H9 (cell line): ENCODE data around the gene XIRP2. TPM values are rescaled to one million over a fixed set of nuclear protein-coding genes. Genes with fewer than 3 reads are reported as not detected.

ENCODE experiments used
- DNase-seq: peaks from one replicate; pipeline ENCODE4 v3.0.0-alpha.2; 2017
- H2AFZ ChIP-seq: one replicate; pipeline ENCODE4 v1.6.1; 2013; ENCODE audit warnings: mild to moderate bottlenecking, low read length, control low read depth, moderate library complexity
- H2AK5ac ChIP-seq: 2 replicates; pipeline ENCODE4 v1.6.1; 2013; ENCODE audit warnings: low read length, control low read depth, mixed read lengths; ENCODE audit not compliant: insufficient read length
- H2BK120ac ChIP-seq: one replicate; pipeline ENCODE4 v1.6.1; 2013; ENCODE audit warnings: low read depth, mild to moderate bottlenecking, low read length, control low read depth, inconsistent platforms; ENCODE audit not compliant: poor library complexity, severe bottlenecking
- H2BK12ac ChIP-seq: 2 replicates; pipeline ENCODE4 v1.6.1; 2013; ENCODE audit warnings: low read length, control low read depth, mixed read lengths, low read depth; ENCODE audit not compliant: insufficient read length
- H2BK15ac ChIP-seq: 2 replicates; pipeline ENCODE4 v1.6.1; 2013; ENCODE audit warnings: low read depth, low read length, control low read depth
- H2BK20ac ChIP-seq: one replicate; pipeline ENCODE4 v1.6.1; 2013; ENCODE audit warnings: low read depth, mild to moderate bottlenecking, low read length, control low read depth, inconsistent platforms; ENCODE audit not compliant: poor library complexity, severe bottlenecking
- H2BK5ac ChIP-seq: 2 replicates; pipeline ENCODE4 v1.6.1; 2013; ENCODE audit warnings: low read length, control low read depth, mixed read lengths; ENCODE audit not compliant: insufficient read length
- H3K14ac ChIP-seq: 2 replicates; pipeline ENCODE4 v1.6.1; 2013; ENCODE audit warnings: low read length, control low read depth; ENCODE audit not compliant: insufficient read depth
- H3K18ac ChIP-seq: 2 replicates; pipeline ENCODE4 v1.6.1; 2013; ENCODE audit warnings: low read depth, mild to moderate bottlenecking, mixed read lengths, low read length, control low read depth; ENCODE audit not compliant: insufficient read length
- H3K23ac ChIP-seq: 2 replicates; pipeline ENCODE4 v1.6.1; 2013; ENCODE audit warnings: low read length, control low read depth, mixed read lengths, low read depth; ENCODE audit not compliant: insufficient read length
- H3K23me2 ChIP-seq: 2 replicates; pipeline ENCODE4 v1.6.1; 2013; ENCODE audit warnings: low read depth, mild to moderate bottlenecking, mixed read lengths, low read length, control low read depth; ENCODE audit not compliant: insufficient read length, poor library complexity, severe bottlenecking
- H3K27ac ChIP-seq: 2 replicates; pipeline ENCODE4 v1.5.1; 2013; ENCODE audit warnings: low read length, control low read depth, mixed read lengths, low read depth; ENCODE audit not compliant: insufficient read length
- H3K27me3 ChIP-seq: 2 replicates; pipeline ENCODE4 v1.6.1; 2013; ENCODE audit warnings: low read length, control low read depth, inconsistent platforms; ENCODE audit not compliant: insufficient read depth
- H3K4ac ChIP-seq: 2 replicates; pipeline ENCODE4 v1.6.1; 2013; ENCODE audit warnings: low read depth, mild to moderate bottlenecking, control low read depth, inconsistent platforms, low read length, moderate library complexity
- H3K4me1 ChIP-seq: 2 replicates; pipeline ENCODE4 v1.6.1; 2013; ENCODE audit warnings: low read length, control low read depth, inconsistent platforms; ENCODE audit not compliant: insufficient read depth
- H3K4me2 ChIP-seq: 2 replicates; pipeline ENCODE4 v1.6.1; 2013; ENCODE audit warnings: low read length, control low read depth, mixed read lengths; ENCODE audit not compliant: insufficient read length, insufficient read depth
- H3K56ac ChIP-seq: 2 replicates; pipeline ENCODE4 v1.6.1; 2013; ENCODE audit warnings: low read depth, mild to moderate bottlenecking, mixed read lengths, low read length, control low read depth; ENCODE audit not compliant: insufficient read length
- H3K79me1 ChIP-seq: 2 replicates; pipeline ENCODE4 v1.6.1; 2013; ENCODE audit warnings: low read depth, mild to moderate bottlenecking, moderate library complexity, low read length, control low read depth, inconsistent platforms; ENCODE audit not compliant: insufficient read depth, poor library complexity, severe bottlenecking
- H3K79me2 ChIP-seq: 2 replicates; pipeline ENCODE4 v1.6.1; 2013; ENCODE audit warnings: low read length, control low read depth, inconsistent platforms; ENCODE audit not compliant: insufficient read depth
- H3K9ac ChIP-seq: 2 replicates; pipeline ENCODE4 v1.6.1; 2013; ENCODE audit warnings: low read length, control low read depth, mixed read lengths; ENCODE audit not compliant: insufficient read length; ENCODE audit errors: extremely low read depth
- H3K9me3 ChIP-seq: one replicate; pipeline ENCODE4 v1.6.1; 2013; ENCODE audit warnings: low read depth, low read length, inconsistent platforms; ENCODE audit not compliant: control insufficient read depth
- H3T11ph ChIP-seq: one replicate; pipeline ENCODE4 v1.6.1; 2013; ENCODE audit warnings: mild to moderate bottlenecking, low read length, control low read depth, inconsistent platforms
- H4K20me1 ChIP-seq: one replicate; pipeline ENCODE4 v1.6.1; 2013; ENCODE audit not compliant: control insufficient read depth, insufficient read length, insufficient read depth
- H4K5ac ChIP-seq: 2 replicates; pipeline ENCODE4 v1.6.1; 2013; ENCODE audit warnings: low read depth, mild to moderate bottlenecking, mixed read lengths, low read length, control low read depth; ENCODE audit not compliant: insufficient read length
- H4K8ac ChIP-seq: replicated peaks from 2 replicates; pipeline ENCODE4 v1.6.1; 2013; ENCODE audit warnings: low read length, control low read depth, mixed read lengths, low read depth; ENCODE audit not compliant: insufficient read length
- H4K91ac ChIP-seq: 2 replicates; pipeline ENCODE4 v1.6.1; 2013; ENCODE audit warnings: low read depth, mild to moderate bottlenecking, moderate library complexity, mixed read lengths, low read length, control low read depth; ENCODE audit not compliant: insufficient read length
- H3K27ac Mint-ChIP-seq, 3 experiments: 2 replicates in 2 of 3; 3 replicates in 1 of 3; pipeline ENCODE4 v1.8.0; 2020 to 2021; ENCODE audit warnings: mixed read lengths in 3 of 3, mild to moderate bottlenecking in 1 of 3, moderate library complexity in 1 of 3
- H3K27me3 Mint-ChIP-seq: 2 replicates; pipeline ENCODE4 v1.8.0; 2021; ENCODE audit warnings: low read depth, mild to moderate bottlenecking, moderate library complexity, mixed read lengths
- H3K36me3 Mint-ChIP-seq, 3 experiments: 2 replicates in 2 of 3; 3 replicates in 1 of 3; pipeline ENCODE4 v1.8.0; 2020 to 2021; ENCODE audit warnings: low read depth in 3 of 3, mixed read lengths in 3 of 3; ENCODE audit not compliant: insufficient read depth in 1 of 3
- H3K4me1 Mint-ChIP-seq, 2 experiments: 2 replicates each; pipeline ENCODE4 v1.8.0; 2020; ENCODE audit warnings: mixed read lengths in 2 of 2
- H3K4me3 Mint-ChIP-seq, 2 experiments: 2 replicates in 1 of 2; 3 replicates in 1 of 2; pipeline ENCODE4 v1.8.0; 2020 to 2021; ENCODE audit warnings: mild to moderate bottlenecking in 2 of 2, mixed read lengths in 2 of 2, moderate library complexity in 1 of 2
- H3K9me3 Mint-ChIP-seq, 2 experiments: 2 replicates in 1 of 2; 3 replicates in 1 of 2; pipeline ENCODE4 v1.8.0; 2020; ENCODE audit warnings: mild to moderate bottlenecking in 2 of 2, mixed read lengths in 2 of 2, moderate library complexity in 1 of 2
- CTCF ChIP-seq: fragments of 200-600 bp; sonication (generic); conservative IDR thresholded peaks from 3 replicates; pipeline ENCODE4 v1.8.0; 2021; ENCODE audit warnings: antibody characterized with exemption, mild to moderate bottlenecking
- WGBS: extraction: QIAGEN DNeasy Blood & Tissue Kit; methylation state at CpG from one replicate; pipeline ENCODE4 v1.1.7; 2013; ENCODE audit warnings: missing lambda C conversion rate, low lambda C conversion rate, mixed read lengths; ENCODE audit not compliant: insufficient read length; ENCODE audit errors: extremely low coverage; 5-methylcytosine and 5-hydroxymethylcytosine counted together
- total RNA-seq: library from RNA; stranded (reverse); gene quantifications from 2 replicates; pipeline ENCODE4 v1.2.1, GENCODE V29; 2021

The XIRP2 gene
- total RNA-seq, 1 experiment from 2014 or later, result 0.07 TPM

DNA sequence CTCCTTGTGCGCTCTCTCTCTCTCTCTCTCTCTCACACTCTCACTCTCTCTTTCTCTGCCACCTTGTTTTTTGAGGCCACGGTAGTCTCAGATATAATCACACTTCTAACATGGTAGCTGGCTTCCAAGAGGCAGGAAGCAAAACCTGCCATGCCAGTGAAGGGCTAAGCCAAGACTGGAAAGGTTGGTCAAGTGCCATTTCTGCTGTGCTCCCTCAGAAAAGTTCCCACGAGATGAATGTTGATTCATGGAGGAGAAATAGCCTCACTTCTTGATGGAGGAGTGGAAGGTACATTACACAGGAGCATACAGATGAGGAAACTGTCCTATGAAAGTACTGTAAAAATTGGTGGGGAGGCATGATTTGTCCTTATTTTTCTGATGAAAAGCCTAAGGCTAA, 237.9 kb downstream of the XIRP2 start:
- Mint-ChIP-seq H3K4me3 (no peak overlapping the region), H3K9me3 (no peaks in the 10 kb centered on the region), H3K27me3 (no peaks in the 10 kb centered on the region), H3K27ac (no peak overlapping the region), H3K4me1 (peaks cover 3% of the 10 kb centered on the region in 2 experiments), H3K36me3 (no peaks in the 10 kb centered on the region)
- Histone ChIP-seq H3K23ac (no peak overlapping the region), H3K9ac (no peak overlapping the region), H3T11ph (no peak overlapping the region), H3K23me2 (no peaks in the 10 kb centered on the region), H3K4me1 (no peaks in the 10 kb centered on the region), H4K8ac (no peak overlapping the region), H2BK20ac (no peak overlapping the region), H3K56ac (no peak overlapping the region), H3K9me3 (no peaks in the 10 kb centered on the region), H4K20me1 (no peaks in the 10 kb centered on the region), H2AK5ac (no peak overlapping the region), H4K5ac (no peak overlapping the region), H2AFZ (no peak overlapping the region), H3K79me2 (no peaks in the 10 kb centered on the region), H2BK5ac (no peak overlapping the region), H3K4ac (no peak overlapping the region), H3K27ac (no peak overlapping the region), H3K18ac (no peak overlapping the region), H2BK15ac (no peak overlapping the region), H2BK12ac (no peak overlapping the region), H3K79me1 (no peaks in the 10 kb centered on the region), H3K4me2 (no peak overlapping the region), H3K27me3 (no peaks in the 10 kb centered on the region), H2BK120ac (no peak overlapping the region), H3K14ac (no peak overlapping the region), H4K91ac (no peak overlapping the region)
- WGBS, result no CpG with 5 or more reads among the region's 3 CpGs
- DNase-seq, result no peak
- no peak for TF ChIP-seq CTCF
